CD4-positive, alpha-beta T cell treated with Interleukin-6 at 100 ng/mL for 8 hours (primary cell): ENCODE measurements around the gene FOXI1.

ENCODE experiments used
- DNase-seq: peaks from one replicate; pipeline ENCODE4 v3.0.0-alpha.2; 2020; ENCODE audit warnings: mixed read lengths, low spot score

Gene FOXI1

DNA sequence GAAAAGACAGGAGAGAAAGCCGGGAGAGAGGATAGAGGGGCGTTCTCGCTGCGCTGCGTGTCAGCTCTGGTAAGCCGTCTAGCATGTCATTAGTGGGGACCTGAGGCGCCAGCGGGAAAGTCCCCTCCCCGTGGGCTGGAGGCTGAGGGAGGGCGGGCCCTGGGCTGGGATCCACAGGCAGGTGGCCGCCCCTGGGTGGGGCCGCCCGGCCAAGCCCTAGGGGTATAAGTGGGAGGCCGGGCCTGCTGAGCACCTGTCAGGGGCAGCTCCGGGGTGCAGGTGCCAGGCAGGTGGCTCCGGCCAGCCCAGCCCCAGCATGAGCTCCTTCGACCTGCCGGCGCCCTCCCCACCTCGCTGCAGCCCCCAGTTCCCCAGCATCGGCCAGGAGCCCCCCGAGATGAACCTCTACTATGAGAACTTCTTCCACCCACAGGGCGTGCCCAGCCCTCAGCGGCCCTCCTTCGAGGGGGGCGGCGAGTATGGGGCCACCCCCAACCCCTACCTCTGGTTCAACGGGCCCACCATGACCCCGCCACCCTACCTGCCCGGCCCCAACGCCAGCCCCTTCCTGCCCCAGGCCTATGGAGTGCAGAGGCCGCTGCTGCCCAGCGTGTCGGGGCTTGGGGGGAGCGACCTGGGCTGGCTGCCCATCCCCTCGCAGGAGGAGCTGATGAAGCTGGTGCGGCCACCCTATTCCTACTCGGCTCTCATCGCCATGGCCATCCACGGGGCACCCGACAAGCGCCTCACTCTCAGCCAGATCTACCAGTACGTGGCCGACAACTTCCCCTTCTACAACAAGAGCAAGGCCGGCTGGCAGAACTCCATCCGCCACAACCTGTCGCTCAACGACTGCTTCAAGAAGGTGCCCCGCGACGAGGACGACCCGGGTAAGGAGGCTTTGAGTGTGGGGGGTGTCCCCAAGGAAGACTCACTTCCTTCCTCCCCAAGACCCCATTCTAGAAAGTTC, at the start of gene FOXI1:
FOXI1 (plus strand) TSS at position 256 of the 970 bp plus-strand sequence; CDS start at position 317, 61 bp downstream.
- no peak for DNase-seq

DNA sequence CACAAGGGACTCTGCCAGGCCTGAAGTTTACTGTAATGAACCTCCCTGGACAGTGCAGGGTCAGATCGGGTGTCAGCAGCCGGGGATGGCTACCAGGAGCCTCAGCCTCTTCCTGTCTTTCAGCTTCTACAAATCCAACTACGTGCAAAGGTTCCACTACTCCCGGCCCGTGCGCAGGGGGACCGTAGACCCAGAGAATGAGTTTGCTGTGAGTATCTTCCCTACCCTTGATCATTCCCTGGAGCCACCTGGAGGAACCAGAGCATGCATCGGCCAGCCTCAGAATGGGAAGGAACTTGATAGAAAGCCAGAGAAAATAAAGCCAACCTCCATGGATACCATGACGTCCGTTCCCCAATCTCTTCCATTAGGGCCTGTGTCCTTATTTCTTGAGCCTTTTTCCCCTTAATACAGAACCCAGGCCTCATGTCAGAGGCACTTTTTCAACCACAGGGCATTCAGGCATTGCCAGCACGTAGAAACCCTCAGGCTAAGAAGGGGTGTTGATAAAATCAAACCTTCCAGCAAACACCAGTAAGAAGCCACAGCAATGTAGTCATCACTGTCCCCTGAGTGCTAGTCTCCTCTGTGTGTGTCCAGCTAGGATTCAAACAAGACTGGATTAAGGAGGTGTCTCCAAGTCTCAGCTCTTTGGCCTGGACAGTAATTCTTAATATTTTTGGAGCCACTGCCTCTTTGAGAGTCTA, 49.0 kb upstream of the FOXI1 start:
- no peak for DNase-seq

DNA sequence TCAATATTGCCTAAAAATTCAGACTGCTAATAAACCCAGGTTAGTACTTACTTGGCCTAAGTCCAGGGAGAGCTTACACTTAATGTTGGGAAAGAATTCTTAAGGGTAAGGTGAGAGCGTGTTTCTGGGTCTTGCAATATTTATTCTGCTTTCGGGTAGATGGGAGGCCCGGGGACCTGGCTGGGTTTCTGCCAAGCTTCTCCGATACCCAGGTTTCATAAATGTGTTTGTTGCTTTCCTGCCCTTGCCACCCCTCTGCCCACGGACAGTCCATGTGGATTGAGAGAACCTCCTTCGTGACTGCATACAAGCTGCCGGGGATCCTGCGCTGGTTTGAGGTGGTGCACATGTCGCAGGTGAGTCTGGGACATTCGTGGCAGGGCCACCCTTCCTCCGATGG, 48.4 kb upstream of the FOXI1 start:
- DNase-seq = no peak

DNA sequence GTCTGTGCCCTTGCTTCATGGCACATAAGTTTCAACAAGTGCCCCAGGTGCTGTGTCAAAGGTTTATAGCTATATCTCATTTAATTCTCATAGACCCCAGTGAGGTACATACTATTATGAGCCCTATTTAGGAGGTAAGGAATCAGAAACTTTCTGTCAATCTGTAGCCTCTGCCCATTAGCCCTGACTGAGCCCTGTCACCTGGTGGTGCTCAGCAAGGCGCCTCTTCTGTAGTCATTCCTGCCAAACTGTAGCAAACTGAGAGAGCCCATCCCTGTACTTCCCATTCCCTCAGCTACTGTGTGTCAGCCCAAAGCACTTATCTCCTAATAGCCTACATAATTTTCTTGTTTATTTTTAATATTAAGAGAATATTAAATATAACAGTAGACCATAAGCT, 46.5 kb upstream of the FOXI1 start:
- no peak for DNase-seq

DNA sequence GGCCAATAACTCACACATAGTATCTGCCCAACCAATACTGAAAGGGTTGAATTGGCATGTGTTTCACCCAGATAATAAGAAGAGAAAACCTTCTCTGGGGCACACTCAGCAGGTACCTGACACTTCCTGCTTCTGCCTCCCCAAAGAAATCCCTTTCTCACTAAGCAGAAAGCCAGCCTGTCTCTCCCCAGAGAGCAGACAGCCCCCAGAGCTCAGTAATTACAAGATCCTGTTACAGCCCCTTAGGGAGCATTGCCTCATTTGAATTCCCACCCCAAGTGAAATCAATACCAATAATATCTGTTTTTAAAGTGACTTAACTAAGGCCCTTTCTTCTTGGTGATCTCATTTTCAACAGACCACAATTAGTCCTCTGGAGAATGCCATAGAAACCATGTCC, 38.5 kb upstream of the FOXI1 start:
- DNase-seq = no peak

DNA sequence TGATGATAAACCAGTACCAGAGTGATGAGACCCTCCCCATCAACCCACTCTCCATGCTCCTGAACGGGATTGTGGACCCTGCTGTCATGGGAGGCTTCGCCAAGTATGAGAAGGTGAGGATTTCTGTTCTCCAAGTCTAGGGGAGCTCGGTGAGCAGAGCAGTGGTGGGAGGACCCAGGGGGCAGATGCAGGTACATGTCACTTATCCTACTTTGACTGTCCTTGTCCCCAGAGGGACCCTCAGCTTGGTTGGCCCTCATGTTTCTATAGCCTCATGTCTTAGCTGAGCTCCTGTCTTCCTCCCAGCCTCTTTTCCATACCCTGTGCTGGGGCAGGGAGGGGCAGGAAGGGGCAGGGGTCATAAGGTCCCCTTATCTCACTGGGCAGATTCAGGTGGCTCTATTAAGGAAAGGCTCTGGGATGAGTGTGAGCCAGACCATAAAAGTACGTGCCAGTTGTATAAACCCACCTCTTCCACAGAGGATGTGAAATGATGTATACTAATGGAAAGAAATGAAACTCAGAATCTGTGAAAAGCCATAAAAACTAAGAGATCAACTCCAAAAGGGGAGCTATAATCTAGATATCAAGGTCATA, 38.0 kb upstream of the FOXI1 start:
- no peak for DNase-seq

DNA sequence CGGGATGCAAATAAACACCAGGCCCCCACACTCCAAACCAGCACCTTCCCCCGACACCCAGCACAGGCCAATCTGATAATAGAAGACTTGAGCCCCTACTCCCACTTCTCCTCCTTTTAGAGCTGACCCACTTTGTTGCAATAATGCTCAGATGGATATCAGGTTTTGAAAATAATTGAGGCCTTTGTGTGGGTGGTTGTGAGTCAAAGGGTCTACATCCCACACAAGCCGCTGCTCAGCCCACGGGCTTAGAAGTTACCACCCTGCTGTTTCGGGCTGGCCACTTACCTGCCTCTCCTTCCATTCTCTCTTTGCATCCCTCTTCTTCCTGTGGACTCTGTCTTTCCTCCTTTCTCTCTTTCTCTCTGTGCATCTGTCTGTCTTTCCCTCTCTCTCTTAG, 36.2 kb upstream of the FOXI1 start:
- DNase-seq = no peak

DNA sequence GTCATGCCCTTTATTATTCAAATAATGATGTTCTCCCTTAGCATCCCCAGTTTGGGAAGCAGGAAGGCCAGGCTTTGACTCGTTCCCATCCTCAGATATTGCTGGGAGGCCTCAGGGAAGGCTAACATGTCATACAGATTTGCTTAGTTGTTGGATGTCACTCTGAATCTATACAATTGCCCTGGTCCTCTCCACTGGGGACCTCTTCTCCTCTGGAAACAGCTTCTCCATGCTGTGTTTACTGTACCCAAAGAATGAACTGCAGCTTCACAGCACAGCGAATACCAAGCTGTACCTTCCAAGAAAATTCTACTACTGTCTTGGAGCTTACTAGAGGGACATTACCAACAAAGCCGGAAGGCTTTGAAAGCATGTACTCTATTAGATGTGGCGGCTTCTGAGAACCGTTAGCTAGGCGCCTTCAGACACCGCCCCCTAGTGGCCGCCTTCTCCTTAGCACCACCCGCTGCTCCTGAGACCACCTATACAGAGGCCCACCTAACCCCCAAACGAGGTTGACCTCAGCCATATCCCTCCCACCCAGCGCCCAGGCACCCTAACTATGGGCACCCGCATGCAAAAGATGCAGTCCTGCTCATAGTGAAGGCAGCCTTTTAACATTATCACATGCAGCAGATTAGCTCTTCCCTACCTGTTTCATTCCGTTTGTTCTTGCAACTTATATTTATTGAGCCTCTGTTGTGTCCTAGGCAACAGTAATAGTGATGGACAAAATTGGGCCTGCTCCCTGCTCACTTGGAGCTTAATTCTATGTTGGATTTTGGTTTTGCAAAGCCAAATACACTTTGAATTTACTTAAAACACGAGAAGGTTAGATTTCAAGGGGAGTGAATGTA, 34.9 kb upstream of the FOXI1 start:
- no peak for DNase-seq

DNA sequence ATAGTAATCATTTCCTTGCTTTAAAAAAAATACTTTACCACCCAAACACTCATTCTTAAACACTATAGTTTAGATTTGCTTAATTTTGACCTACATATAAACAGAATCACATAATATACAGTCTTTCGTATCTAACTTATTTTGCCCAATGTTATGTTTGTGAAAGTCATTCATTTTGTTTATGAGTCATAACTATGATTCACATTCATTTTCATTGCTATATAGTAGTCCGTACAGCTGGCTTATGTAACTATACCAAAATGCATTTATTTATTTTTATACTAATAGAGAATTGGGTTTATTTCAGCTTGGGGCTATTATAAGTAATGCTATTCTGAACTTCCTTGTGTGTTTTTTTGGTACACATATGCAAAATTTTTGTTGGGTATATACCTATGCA, 33.9 kb upstream of the FOXI1 start:
- no peak for DNase-seq

DNA sequence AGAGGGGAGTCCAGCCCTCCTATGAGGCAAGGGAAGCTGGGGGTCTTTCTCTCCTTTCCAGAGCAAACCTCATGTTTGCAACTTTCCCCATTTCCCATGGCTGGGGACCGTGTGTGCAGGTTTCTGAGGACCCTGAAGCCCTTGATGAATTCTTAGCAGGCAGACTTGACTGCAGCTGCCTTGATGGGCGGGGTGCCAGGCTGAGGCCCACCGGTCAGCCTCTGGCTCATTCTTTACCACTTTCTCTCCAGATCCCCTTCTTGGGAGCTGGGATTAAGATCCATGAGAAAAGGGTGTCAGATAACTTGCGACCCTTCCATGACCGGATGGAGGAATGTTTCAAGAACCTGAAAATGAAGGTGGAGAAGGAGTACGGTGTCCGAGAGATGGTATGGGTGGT, 30.0 kb upstream of the FOXI1 start:
- DNase-seq = no peak

DNA sequence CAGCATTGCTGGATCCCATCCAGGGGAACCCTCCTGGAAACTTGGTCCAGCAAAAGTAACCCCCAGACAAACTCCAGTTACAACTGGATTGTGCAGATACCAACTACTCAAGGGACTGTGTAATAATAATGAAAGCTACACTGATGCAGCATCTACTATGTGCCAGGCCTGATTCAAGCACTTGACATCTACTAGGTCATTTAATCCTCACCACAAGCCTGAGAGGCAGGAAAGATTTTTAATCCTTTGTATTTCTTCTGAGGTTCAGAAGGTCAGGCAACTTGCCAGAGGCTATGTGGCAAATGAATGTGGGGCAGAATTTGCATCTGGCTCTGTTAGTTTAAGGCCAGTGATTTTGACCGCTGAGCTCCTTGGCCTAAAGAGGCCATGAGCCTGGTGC, 29.5 kb upstream of the FOXI1 start:
- DNase-seq = no peak

DNA sequence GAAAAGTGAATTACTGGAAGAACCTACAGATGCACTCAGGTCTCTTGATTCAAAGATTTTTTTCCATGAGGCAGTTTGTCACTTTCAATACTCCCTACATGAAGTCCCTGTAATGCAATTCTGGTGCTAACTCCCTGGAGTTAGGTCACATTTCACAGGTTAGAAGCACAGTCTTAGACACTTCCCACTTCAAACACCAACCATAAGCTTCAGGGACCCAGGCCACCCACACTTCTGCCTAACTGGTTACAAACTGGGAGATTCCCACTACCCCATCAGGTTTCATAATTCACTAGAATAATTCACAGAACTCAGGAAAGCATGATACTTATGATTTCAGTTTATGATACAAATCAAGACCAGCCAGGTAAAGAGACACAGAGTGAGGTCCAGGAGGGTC, 29.0 kb upstream of the FOXI1 start:
- DNase-seq = no peak

DNA sequence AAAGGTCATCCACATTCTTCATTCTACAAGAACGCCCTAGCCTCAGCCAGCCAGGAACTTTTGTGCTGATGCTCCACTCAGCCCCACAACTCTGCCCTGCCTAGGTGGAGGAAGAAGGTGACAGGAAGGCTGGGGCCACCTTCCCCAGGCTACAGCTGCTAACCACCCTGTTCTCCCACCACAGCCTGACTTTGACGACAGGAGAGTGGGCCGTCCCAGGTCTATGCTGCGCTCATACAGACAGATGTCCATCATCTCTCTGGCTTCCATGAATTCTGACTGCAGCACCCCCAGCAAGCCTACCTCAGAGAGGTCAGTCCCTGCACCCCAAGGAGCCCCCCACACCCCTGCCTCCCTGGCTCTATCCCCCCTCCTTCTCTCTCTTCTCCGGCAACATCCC, 28.2 kb upstream of the FOXI1 start:
- DNase-seq = no peak

DNA sequence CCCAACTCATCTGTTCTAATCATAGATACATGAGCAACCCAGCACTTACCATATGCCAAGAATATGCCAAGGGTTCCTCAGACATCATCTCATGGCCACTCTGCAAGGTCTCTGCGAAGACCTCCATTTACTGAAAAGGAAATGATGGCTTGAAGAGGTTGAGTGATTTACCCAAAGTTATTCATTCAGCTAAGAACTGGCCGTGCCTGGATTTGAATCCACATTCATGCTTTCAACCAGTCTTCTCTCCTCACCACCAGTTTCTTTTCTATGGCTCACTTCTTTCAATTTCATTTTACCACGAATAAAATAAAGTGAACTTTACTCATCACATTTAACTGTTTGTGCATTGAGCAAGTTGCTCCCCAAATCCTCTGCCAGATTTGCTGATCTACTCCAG, 27.2 kb upstream of the FOXI1 start:
- DNase-seq = no peak

DNA sequence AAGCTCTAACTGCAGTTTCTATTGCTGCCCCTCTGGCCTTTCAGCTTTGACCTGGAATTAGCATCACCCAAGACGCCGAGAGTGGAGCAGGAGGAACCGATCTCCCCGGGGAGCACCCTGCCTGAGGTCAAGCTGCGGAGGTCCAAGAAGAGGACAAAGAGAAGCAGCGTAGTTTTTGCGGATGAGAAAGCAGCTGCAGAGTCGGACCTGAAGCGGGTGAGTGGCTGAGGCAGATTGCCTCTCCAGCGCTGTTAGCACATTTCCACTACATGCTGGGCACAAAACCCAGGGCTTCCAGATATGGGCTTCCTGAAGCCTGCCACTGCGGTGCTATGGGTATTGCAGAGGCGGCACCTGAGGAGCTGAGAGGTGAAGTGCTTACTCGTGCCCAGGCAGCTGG, 26.8 kb upstream of the FOXI1 start:
- no peak for DNase-seq

DNA sequence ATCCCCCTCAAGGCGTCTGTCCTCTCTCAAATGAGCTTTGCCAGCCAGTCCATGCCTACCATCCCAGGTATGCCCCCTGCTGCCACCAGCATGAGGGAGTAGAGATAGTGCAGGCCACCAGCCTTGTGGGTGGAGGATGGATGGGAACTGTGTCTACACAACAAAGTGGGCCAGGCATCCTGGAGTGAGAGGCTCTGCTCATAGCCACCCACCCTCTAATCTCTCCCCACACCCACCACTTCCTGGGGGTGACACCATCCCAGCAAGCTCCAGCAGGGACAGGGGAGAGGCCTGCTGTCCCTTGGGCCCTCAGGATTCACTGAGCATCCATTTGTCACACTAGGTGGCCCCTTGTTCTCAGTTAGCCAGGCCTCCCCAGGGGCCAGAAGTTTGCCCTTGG, 25.5 kb upstream of the FOXI1 start:
- DNase-seq = no peak

DNA sequence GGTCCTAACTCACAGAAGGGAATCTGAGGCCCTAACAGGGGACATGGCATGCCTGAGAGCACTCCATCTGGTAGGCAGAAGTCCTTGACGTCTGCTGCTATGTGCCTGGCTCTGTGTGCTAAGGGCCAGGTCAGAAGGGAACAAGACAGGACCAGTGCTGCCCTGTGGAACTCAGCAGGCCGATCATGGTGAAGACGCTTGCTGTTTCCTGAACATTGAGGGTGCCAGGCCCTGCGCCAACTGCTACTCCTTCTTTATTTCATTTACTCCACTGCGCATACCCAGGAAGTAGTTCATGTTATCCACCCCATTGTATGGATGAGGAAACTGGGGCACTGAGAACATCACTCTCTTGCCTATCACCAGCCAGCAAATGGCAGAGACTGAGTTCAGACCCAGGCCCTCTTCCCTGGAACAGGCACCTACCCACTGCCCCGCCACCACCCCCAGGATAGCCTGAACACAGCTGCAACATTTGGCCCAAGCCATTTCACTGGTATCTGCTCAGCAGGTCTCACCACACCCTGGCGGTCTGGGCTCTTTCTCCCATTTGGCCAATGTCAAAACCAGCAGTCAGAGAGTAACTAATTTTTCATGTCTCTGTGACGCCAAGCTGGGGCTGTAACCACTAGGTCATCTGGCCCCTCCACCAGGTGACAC, 24.8 kb upstream of the FOXI1 start:
- DNase-seq = no peak

DNA sequence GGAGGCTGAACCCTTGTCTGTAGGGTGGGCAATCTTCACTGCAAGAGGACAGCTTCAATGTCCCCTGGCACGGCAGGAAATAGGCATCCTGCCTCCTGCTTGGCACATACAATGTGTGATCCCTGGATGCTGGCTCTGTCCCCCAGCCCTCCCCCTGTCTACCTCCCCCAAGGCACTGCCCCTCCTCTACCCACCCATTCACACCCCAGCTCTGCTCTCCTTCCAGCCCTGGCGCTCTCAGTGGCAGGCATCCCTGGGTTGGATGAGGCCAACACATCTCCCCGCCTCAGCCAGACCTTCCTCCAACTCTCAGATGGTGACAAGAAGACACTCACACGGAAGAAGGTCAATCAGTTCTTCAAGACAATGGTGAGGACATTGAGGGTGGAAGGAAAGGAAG, 24.1 kb upstream of the FOXI1 start:
- DNase-seq = no peak

DNA sequence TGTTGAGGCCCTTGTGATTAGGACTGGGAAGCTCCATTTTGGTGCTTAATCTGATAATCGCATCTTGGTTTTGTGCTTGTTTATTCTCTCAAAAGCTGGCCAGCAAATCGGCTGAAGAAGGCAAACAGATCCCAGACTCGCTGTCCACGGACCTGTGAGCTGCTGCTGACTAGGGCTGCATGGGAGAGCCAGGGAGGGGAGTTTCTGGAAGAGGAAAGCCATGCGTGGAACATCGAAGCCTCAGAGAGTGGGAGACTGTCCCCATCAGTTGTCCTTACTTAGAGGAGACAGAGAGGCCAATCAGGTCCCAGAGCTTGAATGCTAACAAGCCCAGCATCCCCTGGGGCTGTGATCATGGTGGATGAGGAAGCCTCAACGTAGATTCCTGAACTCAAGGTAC, 23.0 kb upstream of the FOXI1 start:
- no peak for DNase-seq

DNA sequence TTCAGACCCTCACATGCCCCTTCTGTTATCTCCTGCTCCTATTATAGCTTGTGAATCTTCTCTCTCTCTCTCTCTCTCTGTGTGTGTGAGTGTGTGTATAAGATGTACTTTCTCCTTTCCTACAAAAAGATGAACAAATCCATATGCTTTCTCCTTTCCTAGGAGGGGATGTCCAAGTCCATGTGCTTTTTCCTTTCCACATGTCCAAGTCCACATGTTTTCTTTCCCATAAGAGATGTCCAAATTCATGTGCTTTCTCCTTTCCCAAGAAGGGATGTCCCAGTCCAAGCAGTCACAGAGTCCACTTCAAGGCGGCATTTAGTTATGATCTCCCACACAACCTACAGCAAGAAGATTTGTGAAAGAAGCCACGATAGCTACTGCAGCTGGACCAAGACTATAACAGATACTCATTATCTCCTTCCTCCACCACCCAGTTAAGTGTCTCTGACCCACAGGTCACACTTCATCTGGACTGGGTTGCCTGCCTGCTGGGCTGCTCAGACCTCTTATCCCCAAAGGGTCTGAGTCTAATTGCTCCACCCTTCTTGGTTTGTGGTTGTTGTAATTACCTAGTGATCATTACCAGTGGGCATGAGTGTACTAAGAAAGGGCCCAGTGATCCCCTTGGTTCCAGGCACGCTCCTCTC, 18.4 kb upstream of the FOXI1 start:
- DNase-seq = no peak
